ENCODE data around the gene B4GALT3. TPM values are rescaled to one million over a fixed set of nuclear protein-coding genes. Genes with fewer than 3 reads are reported as not detected.

The B4GALT3 gene
- total and polyA plus RNA-seq, 2 of the 8 experiments (the other 6 are each of a cell fraction or from before 2014, with no cell fraction given), result 42.3 to 43.0 TPM

- TF ChIP-seq SP2 (IDR thresholded peaks at IDR 0.05; ENCODE audit: low read length), result no peak
Measured at GRCh38 chr1:161163793-161164192, 13.5 kb downstream of the B4GALT3 start (continued).

Data from H1 (cell line).